Measurements from ENCODE around the gene BACH2. TPM values are rescaled to one million over a fixed set of nuclear protein-coding genes. Genes with fewer than 3 reads are reported as not detected.

Gene BACH2
- total RNA-seq, 1 donor from 2014 or later, result 90.4 TPM

- H3K9me3 Mint-ChIP-seq, result no peaks in the 10 kb centered on the region
- TF ChIP-seq CTCF (IDR thresholded peaks at IDR 0.05), result no peak
- peak overlapping the region; percentile 47 for H3K27ac Mint-ChIP-seq
- ATAC-seq (ENCODE audit: low read depth) (no peak), DNase-seq (no peak)
- ChIA-PET CTCF (no interaction called here), POLR2A (interaction anchor here (0.8 to 2.3 kb wide), 3 partner anchors 12 to 82 kb away, joined by 3 to 10 read pairs (median 3); no protein-coding TSS in a partner anchor)
- no peak overlapping the region for H3K4me3 Mint-ChIP-seq
- H3K36me3 Mint-ChIP-seq (ENCODE audit: low read depth), result peaks cover 8% of the 10 kb centered on the region
- H3K27me3 Mint-ChIP-seq, result no peaks in the 10 kb centered on the region
- H3K4me1 Mint-ChIP-seq, result peaks cover 79% of the 10 kb centered on the region
- intact Hi-C loops (cut with micrococcal nuclease), result no loop called here
Observed at GRCh38 chr6:90095788-90096187, 200.9 kb downstream of the BACH2 start.

GRCh38 chr6:90095145-90095544 lies 201.5 kb downstream of the BACH2 start:
- DNase-seq, result no peak
- H3K4me3 Mint-ChIP-seq, result no peak overlapping the region
- CTCF ChIA-PET, result no interaction called here
- H3K9me3 Mint-ChIP-seq, result no peaks in the 10 kb centered on the region
- POLR2A ChIA-PET, result interaction anchor here (0.8 to 2.3 kb wide), 3 partner anchors 12 to 83 kb away, joined by 3 to 10 read pairs (median 3); no protein-coding TSS in a partner anchor
- intact Hi-C loops (cut with micrococcal nuclease), result no loop called here
- H3K36me3 Mint-ChIP-seq (ENCODE audit: low read depth), result peaks cover 12% of the 10 kb centered on the region
- no peaks in the 10 kb centered on the region for H3K27me3 Mint-ChIP-seq
- peak overlapping the region; percentile 67 for H3K27ac Mint-ChIP-seq
- no peak for TF ChIP-seq CTCF (IDR thresholded peaks at IDR 0.05)
- ATAC-seq (ENCODE audit: low read depth), result no peak
- H3K4me1 Mint-ChIP-seq, result peaks cover 76% of the 10 kb centered on the region

GRCh38 chr6:90093558-90094073 lies 203.0 kb downstream of the BACH2 start:
- H3K27ac Mint-ChIP-seq, result peak overlapping the region; percentile 61
- intact Hi-C loops (cut with micrococcal nuclease), result no loop called here
- ChIA-PET POLR2A (interaction anchor here (1.0 to 2.5 kb wide), 4 partner anchors 8 to 15 kb away, joined by 3 to 10 read pairs (median 6); no protein-coding TSS in a partner anchor), CTCF (interaction anchor here (1.4 kb wide), 1 partner anchor 123 kb away, joined by 3 read pairs; no protein-coding TSS in a partner anchor)
- TF ChIP-seq CTCF (IDR thresholded peaks at IDR 0.05), result no peak
- peaks cover 21% of the 10 kb centered on the region for H3K36me3 Mint-ChIP-seq (ENCODE audit: low read depth)
- ATAC-seq (ENCODE audit: low read depth) (peak; percentile 53), DNase-seq (no peak)
- peaks cover 69% of the 10 kb centered on the region for H3K4me1 Mint-ChIP-seq
- no peak overlapping the region for H3K4me3 Mint-ChIP-seq
- H3K9me3 Mint-ChIP-seq, result no peaks in the 10 kb centered on the region
- H3K27me3 Mint-ChIP-seq, result no peaks in the 10 kb centered on the region

- DNase-seq (no peak), ATAC-seq (ENCODE audit: low read depth) (no peak)
- peaks cover 39% of the 10 kb centered on the region for H3K36me3 Mint-ChIP-seq (ENCODE audit: low read depth)
- no peak for TF ChIP-seq CTCF (IDR thresholded peaks at IDR 0.05)
- no peak overlapping the region for H3K4me3 Mint-ChIP-seq
- ChIA-PET CTCF (no interaction called here), POLR2A (interaction anchor here (0.7 to 1.0 kb wide), 2 partner anchors 12 to 30 kb away, joined by 3 read pairs; no protein-coding TSS in a partner anchor)
- H3K27me3 Mint-ChIP-seq, result no peaks in the 10 kb centered on the region
- peak overlapping the region; percentile 50 for H3K27ac Mint-ChIP-seq
- intact Hi-C loops (cut with micrococcal nuclease), result no loop called here
- H3K9me3 Mint-ChIP-seq, result no peaks in the 10 kb centered on the region
- peaks cover 67% of the 10 kb centered on the region for H3K4me1 Mint-ChIP-seq
Observed at GRCh38 chr6:90090866-90091265, 205.8 kb downstream of the BACH2 start.

GRCh38 chr6:90088009-90088408 lies 208.6 kb downstream of the BACH2 start:
- Mint-ChIP-seq H3K27ac (peak overlapping the region; percentile 78), H3K4me3 (no peak overlapping the region), H3K4me1 (peaks cover 65% of the 10 kb centered on the region), H3K27me3 (no peaks in the 10 kb centered on the region), H3K36me3 (ENCODE audit: low read depth) (peaks cover 52% of the 10 kb centered on the region), H3K9me3 (no peaks in the 10 kb centered on the region)
- CTCF ChIA-PET, result interaction anchor here (1.0 to 1.3 kb wide), 2 partner anchors 114 to 148 kb away, joined by 3 read pairs; no protein-coding TSS in a partner anchor
- intact Hi-C loops (cut with micrococcal nuclease), result loop anchor here (10.0 kb wide), 1 partner anchor 263 kb away; the partner anchor contains the start of gene CASP8AP2
- ATAC-seq (ENCODE audit: low read depth) (peak; percentile 18), DNase-seq (no peak)
- no peak for TF ChIP-seq CTCF (IDR thresholded peaks at IDR 0.05)
- POLR2A ChIA-PET, result interaction anchor here (0.7 to 1.5 kb wide), 4 partner anchors 10 to 106 kb away, joined by 3 read pairs; no protein-coding TSS in a partner anchor
